ENCODE data around the gene TMTC1. TPM values are rescaled to one million over a fixed set of nuclear protein-coding genes. Genes with fewer than 3 reads are reported as not detected.

TMTC1 gene
- total RNA-seq, 1 experiment from 2014 or later, result 6.1 TPM

DNA sequence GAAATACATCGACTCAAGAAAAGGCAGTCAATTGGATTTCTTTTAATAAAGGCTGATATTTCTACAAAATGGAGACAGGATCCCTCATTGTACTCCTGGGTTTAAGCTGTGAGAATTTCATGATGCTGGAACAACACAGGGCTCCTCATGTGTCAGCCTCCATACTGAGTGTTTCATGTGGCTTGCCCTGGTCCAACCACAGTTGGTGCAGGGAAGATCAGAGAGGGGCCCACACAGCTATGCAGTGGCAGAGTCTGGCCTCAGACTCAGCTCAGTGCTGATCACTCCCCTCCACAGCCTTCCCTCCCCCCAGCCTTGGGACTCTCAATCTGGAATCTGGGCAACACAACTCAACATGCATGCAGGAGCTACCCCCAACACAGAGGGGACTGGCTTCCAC lies 163.7 kb downstream of the TMTC1 start:
- DNase-seq (ENCODE audit: low spot score), result no peak
- Histone ChIP-seq H3K27ac (ENCODE audit: low read depth, low read length, poor library complexity, severe bottlenecking) (no peak overlapping the region), H3K27me3 (replicated peaks; ENCODE audit: insufficient read depth, low read depth, low read length, poor library complexity) (peaks cover 40% of the 10 kb centered on the region), H3K4me3 (ENCODE audit: low read depth, low read length, poor library complexity, severe bottlenecking) (no peak overlapping the region), H3K4me1 (ENCODE audit: insufficient read depth, low read length, poor library complexity, severe bottlenecking) (no peaks in the 10 kb centered on the region), H3K9me3 (ENCODE audit: low read depth, low read length, poor library complexity, severe bottlenecking) (no peaks in the 10 kb centered on the region), H3K36me3 (ENCODE audit: insufficient read depth, low read length, poor library complexity, severe bottlenecking) (no peaks in the 10 kb centered on the region)
- no peak for TF ChIP-seq EZH2 (IDR thresholded peaks at IDR 0.05; ENCODE audit: borderline replicate concordance, low read depth, low read length, poor library complexity, severe bottlenecking)
- TF ChIP-seq, protein P1, sequence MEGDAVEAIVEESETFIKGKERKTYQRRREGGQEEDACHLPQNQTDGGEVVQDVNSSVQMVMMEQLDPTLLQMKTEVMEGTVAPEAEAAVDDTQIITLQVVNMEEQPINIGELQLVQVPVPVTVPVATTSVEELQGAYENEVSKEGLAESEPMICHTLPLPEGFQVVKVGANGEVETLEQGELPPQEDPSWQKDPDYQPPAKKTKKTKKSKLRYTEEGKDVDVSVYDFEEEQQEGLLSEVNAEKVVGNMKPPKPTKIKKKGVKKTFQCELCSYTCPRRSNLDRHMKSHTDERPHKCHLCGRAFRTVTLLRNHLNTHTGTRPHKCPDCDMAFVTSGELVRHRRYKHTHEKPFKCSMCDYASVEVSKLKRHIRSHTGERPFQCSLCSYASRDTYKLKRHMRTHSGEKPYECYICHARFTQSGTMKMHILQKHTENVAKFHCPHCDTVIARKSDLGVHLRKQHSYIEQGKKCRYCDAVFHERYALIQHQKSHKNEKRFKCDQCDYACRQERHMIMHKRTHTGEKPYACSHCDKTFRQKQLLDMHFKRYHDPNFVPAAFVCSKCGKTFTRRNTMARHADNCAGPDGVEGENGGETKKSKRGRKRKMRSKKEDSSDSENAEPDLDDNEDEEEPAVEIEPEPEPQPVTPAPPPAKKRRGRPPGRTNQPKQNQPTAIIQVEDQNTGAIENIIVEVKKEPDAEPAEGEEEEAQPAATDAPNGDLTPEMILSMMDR (conservative IDR thresholded peaks at IDR 0.05; ENCODE audit: low read depth, low read length), result no peak
- ChIA-PET POLR2A (ENCODE audit: low non-redundant PET) (no interaction called here), CTCF (no interaction called here)
- no TSS peak for BruUV-seq (replicated peaks)
- intact Hi-C loops (cut with micrococcal nuclease; ENCODE audit: unreplicated experiment), result no loop called here

DNA sequence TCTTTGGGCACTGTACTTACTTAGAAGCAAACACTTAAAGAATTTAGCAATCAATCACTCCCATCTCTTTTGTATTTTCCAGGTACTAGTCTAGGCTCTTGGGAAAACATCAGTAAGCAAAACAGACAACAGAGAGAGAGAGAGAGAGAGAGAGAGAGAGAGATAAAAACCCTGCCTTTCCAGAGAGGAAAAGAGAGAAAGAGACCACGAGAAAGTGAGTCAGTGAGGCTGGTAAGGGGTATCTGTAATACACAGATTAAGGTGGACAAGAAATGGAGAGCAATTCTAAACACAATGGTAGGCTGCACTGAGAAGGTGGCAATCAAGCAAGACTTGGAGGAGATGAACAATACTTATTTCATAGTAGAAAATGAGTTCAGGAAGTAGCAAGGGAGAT lies 166.3 kb downstream of the TMTC1 start:
- intact Hi-C loops (cut with micrococcal nuclease; ENCODE audit: unreplicated experiment), result no loop called here
- H3K9me3 ChIP-seq (ENCODE audit: low read depth, low read length, poor library complexity, severe bottlenecking), result no peaks in the 10 kb centered on the region
- no peaks in the 10 kb centered on the region for H3K4me1 ChIP-seq (ENCODE audit: insufficient read depth, low read length, poor library complexity, severe bottlenecking)
- H3K27ac ChIP-seq (ENCODE audit: low read depth, low read length, poor library complexity, severe bottlenecking), result no peak overlapping the region
- no peak for TF ChIP-seq EZH2 (IDR thresholded peaks at IDR 0.05; ENCODE audit: borderline replicate concordance, low read depth, low read length, poor library complexity, severe bottlenecking)
- TF ChIP-seq, protein P1 (conservative IDR thresholded peaks at IDR 0.05; ENCODE audit: low read depth, low read length), result no peak
- no peak overlapping the region for H3K4me3 ChIP-seq (ENCODE audit: low read depth, low read length, poor library complexity, severe bottlenecking)
- H3K27me3 ChIP-seq (replicated peaks; ENCODE audit: insufficient read depth, low read depth, low read length, poor library complexity), result peaks cover 41% of the 10 kb centered on the region
- BruUV-seq (replicated peaks), result no TSS peak
- CTCF ChIA-PET, result no interaction called here
- no peaks in the 10 kb centered on the region for H3K36me3 ChIP-seq (ENCODE audit: insufficient read depth, low read length, poor library complexity, severe bottlenecking)
- DNase-seq (ENCODE audit: low spot score), result no peak
- POLR2A ChIA-PET (ENCODE audit: low non-redundant PET), result no interaction called here

- ChIA-PET POLR2A (ENCODE audit: low non-redundant PET) (no interaction called here), CTCF (no interaction called here)
- H3K9me3 ChIP-seq (ENCODE audit: low read depth, low read length, poor library complexity, severe bottlenecking), result no peaks in the 10 kb centered on the region
- no TSS peak for BruUV-seq (replicated peaks)
- H3K36me3 ChIP-seq (ENCODE audit: insufficient read depth, low read length, poor library complexity, severe bottlenecking), result no peaks in the 10 kb centered on the region
- TF ChIP-seq, protein P1 (conservative IDR thresholded peaks at IDR 0.05; ENCODE audit: low read depth, low read length), result no peak
- no peak for TF ChIP-seq EZH2 (IDR thresholded peaks at IDR 0.05; ENCODE audit: borderline replicate concordance, low read depth, low read length, poor library complexity, severe bottlenecking)
- H3K4me1 ChIP-seq (ENCODE audit: insufficient read depth, low read length, poor library complexity, severe bottlenecking), result no peaks in the 10 kb centered on the region
- H3K4me3 ChIP-seq (ENCODE audit: low read depth, low read length, poor library complexity, severe bottlenecking), result no peak overlapping the region
- intact Hi-C loops (cut with micrococcal nuclease; ENCODE audit: unreplicated experiment), result no loop called here
- no peak for DNase-seq (ENCODE audit: low spot score)
- peaks cover 41% of the 10 kb centered on the region for H3K27me3 ChIP-seq (replicated peaks; ENCODE audit: insufficient read depth, low read depth, low read length, poor library complexity)
- H3K27ac ChIP-seq (ENCODE audit: low read depth, low read length, poor library complexity, severe bottlenecking), result no peak overlapping the region
These were observed 166.9 kb downstream of the TMTC1 start for GRCh38 chr12:29616664-29617406.
